ENCODE data around the gene NANP.
"Not testable (repeated sequence)": the region's sequence is repeated elsewhere in the genome, so short reads cannot be mapped to it uniquely, and the experiment has no call there.

Gene NANP

DNA sequence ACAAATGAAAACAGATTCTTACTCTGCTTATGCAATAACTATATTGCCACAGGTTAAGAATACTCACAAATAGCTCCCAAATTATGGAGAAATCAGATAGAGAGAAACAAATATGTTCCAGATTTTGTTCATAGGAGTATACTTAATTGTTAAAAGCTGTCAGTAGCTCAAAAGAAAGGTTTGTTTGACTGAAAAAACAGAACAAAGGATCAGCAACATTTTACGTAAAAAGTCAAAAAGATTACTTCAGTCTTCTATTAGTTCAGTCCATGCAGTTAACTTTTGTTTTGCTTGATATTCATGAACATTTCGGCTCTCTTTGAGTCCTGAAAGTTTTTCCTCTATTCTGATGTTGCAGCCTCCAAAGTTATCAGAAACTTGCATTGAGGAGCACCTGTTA is 13.4 kb upstream of the NANP start:
- no peaks in the 10 kb centered on the region for H3K9me3 ChIP-seq (ENCODE audit: insufficient read depth, low read depth, low read length)
- no peak for DNase-seq
- H4K12ac ChIP-seq (ENCODE audit: low read depth, low read length): no peak overlapping the region
- WGBS (ENCODE audit: extremely low coverage, insufficient coverage, insufficient read length): no CpG with 5 or more reads among the region's 2 CpGs
- H3K23ac ChIP-seq (ENCODE audit: low read length): no peak overlapping the region
- H2BK12ac ChIP-seq (ENCODE audit: low read length): no peak overlapping the region
- no peaks in the 10 kb centered on the region for H3K79me2 ChIP-seq (ENCODE audit: control insufficient read depth, insufficient read depth, low read length, poor library complexity)
- H2AFZ ChIP-seq (ENCODE audit: insufficient read depth, low read length, poor library complexity): no peak overlapping the region
- H3K79me1 ChIP-seq (ENCODE audit: low read length): no peaks in the 10 kb centered on the region
- H2BK5ac ChIP-seq (ENCODE audit: low read depth, low read length, poor library complexity): no peak overlapping the region
- no peaks in the 10 kb centered on the region for H3K27me3 ChIP-seq (ENCODE audit: insufficient read depth, low read length)
- H2BK120ac ChIP-seq (ENCODE audit: insufficient read depth, low read length, poor library complexity): no peak overlapping the region
- H3K14ac ChIP-seq (ENCODE audit: low read length): no peak overlapping the region
- H3K4me2 ChIP-seq (ENCODE audit: low read length): no peak overlapping the region
- H3K36me3 ChIP-seq (ENCODE audit: control insufficient read depth in 1 of 2, insufficient read depth in 2 of 2, low read length in 2 of 2): no peaks in the 10 kb centered on the region
- H3K4me1 ChIP-seq (ENCODE audit: control insufficient read depth in 1 of 2, insufficient read depth in 2 of 2, low read length in 2 of 2): no peaks in the 10 kb centered on the region
- no peak overlapping the region for H3K9ac ChIP-seq (ENCODE audit: low read length)
- no peak overlapping the region for H3K4ac ChIP-seq (ENCODE audit: low read depth, low read length)
- no peak overlapping the region for H3K27ac ChIP-seq (ENCODE audit: low read depth, low read length)
- H3K18ac ChIP-seq (ENCODE audit: low read length): no peak overlapping the region
- H4K8ac ChIP-seq (ENCODE audit: low read depth, low read length): no peak overlapping the region
- no peak overlapping the region for H3K4me3 ChIP-seq (ENCODE audit: low read depth, low read length)
- no peak overlapping the region for H2AK5ac ChIP-seq (ENCODE audit: low read length)
- H4K91ac ChIP-seq (ENCODE audit: low read depth, low read length): no peak overlapping the region

DNA sequence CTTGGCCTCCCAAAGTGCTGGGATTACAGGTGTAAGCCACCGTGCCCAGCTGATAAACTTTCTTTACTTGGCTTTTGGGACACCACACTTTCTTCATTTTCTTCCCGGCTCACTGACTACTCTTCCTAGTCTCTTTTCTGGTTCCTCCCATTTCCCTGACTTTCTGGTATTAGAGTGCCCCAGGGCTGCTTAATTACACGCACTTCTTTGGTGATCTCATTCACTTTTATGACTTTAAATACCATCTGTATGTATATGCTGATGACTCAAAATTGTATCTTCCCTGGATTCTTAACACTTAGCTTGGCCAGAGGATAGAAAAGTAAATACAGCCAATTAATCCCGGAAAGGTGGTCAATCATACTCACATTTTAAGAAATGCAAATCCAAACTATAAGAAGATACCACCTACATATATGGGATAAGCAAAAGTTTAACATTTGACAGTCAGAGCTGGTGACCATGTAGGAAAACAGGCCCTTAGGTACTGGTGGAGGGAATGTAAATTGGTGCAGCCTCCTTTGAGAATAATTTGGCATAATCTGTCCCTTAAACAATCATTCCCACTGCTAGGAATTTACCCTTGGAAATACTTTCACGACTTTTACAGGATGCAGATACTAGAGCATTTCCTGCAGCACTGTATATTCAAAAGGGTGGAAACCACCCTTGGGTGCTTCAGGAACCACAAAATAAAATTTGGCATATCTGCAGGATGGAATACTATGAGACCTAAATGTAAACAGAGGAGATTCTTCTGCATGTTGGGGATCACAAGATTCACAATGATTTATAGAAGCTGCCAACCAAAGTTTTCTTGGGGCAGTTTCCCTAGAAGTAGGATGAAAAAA is 9.4 kb upstream of the NANP start:
- no peak overlapping the region for H2BK5ac ChIP-seq (ENCODE audit: low read depth, low read length, poor library complexity)
- no peak overlapping the region for H3K14ac ChIP-seq (ENCODE audit: low read length)
- no peak overlapping the region for H3K4me3 ChIP-seq (ENCODE audit: low read depth, low read length)
- no peak overlapping the region for H4K12ac ChIP-seq (ENCODE audit: low read depth, low read length)
- no peaks in the 10 kb centered on the region for H3K79me1 ChIP-seq (ENCODE audit: low read length)
- no peak overlapping the region for H3K18ac ChIP-seq (ENCODE audit: low read length)
- no peaks in the 10 kb centered on the region for H3K36me3 ChIP-seq (ENCODE audit: control insufficient read depth in 1 of 2, insufficient read depth in 2 of 2, low read length in 2 of 2)
- no peak overlapping the region for H3K27ac ChIP-seq (ENCODE audit: low read depth, low read length)
- no peaks in the 10 kb centered on the region for H3K79me2 ChIP-seq (ENCODE audit: control insufficient read depth, insufficient read depth, low read length, poor library complexity)
- no peak overlapping the region for H2BK120ac ChIP-seq (ENCODE audit: insufficient read depth, low read length, poor library complexity)
- H3K23ac ChIP-seq (ENCODE audit: low read length): no peak overlapping the region
- H2AK5ac ChIP-seq (ENCODE audit: low read length): no peak overlapping the region
- H4K91ac ChIP-seq (ENCODE audit: low read depth, low read length): no peak overlapping the region
- no peak overlapping the region for H3K4me2 ChIP-seq (ENCODE audit: low read length)
- DNase-seq: no peak
- H3K9me3 ChIP-seq (ENCODE audit: insufficient read depth, low read depth, low read length): no peaks in the 10 kb centered on the region
- H2AFZ ChIP-seq (ENCODE audit: insufficient read depth, low read length, poor library complexity): no peak overlapping the region
- no peak overlapping the region for H2BK12ac ChIP-seq (ENCODE audit: low read length)
- no peak overlapping the region for H4K8ac ChIP-seq (ENCODE audit: low read depth, low read length)
- H3K27me3 ChIP-seq (ENCODE audit: insufficient read depth, low read length): no peaks in the 10 kb centered on the region
- WGBS (ENCODE audit: extremely low coverage, insufficient coverage, insufficient read length): no CpG with 5 or more reads among the region's 5 CpGs
- H3K4me1 ChIP-seq (ENCODE audit: control insufficient read depth in 1 of 2, insufficient read depth in 2 of 2, low read length in 2 of 2): no peaks in the 10 kb centered on the region
- H3K4ac ChIP-seq (ENCODE audit: low read depth, low read length): no peak overlapping the region
- no peak overlapping the region for H3K9ac ChIP-seq (ENCODE audit: low read length)

- not testable (repeated sequence) for H3K9ac ChIP-seq (ENCODE audit: low read length); H3K4me3 ChIP-seq (ENCODE audit: low read depth, low read length); H4K12ac ChIP-seq (ENCODE audit: low read depth, low read length); H3K79me2 ChIP-seq (ENCODE audit: control insufficient read depth, insufficient read depth, low read length, poor library complexity); H2BK120ac ChIP-seq (ENCODE audit: insufficient read depth, low read length, poor library complexity); H3K18ac ChIP-seq (ENCODE audit: low read length); H3K14ac ChIP-seq (ENCODE audit: low read length); H3K9me3 ChIP-seq (ENCODE audit: insufficient read depth, low read depth, low read length); H3K27ac ChIP-seq (ENCODE audit: low read depth, low read length); H3K4me2 ChIP-seq (ENCODE audit: low read length); H2BK5ac ChIP-seq (ENCODE audit: low read depth, low read length, poor library complexity); H3K4me1 ChIP-seq (ENCODE audit: control insufficient read depth in 1 of 2, insufficient read depth in 2 of 2, low read length in 2 of 2); H3K23ac ChIP-seq (ENCODE audit: low read length); H2AFZ ChIP-seq (ENCODE audit: insufficient read depth, low read length, poor library complexity); H3K27me3 ChIP-seq (ENCODE audit: insufficient read depth, low read length); H4K91ac ChIP-seq (ENCODE audit: low read depth, low read length); H4K8ac ChIP-seq (ENCODE audit: low read depth, low read length); H2BK12ac ChIP-seq (ENCODE audit: low read length); DNase-seq; H2AK5ac ChIP-seq (ENCODE audit: low read length); H3K79me1 ChIP-seq (ENCODE audit: low read length); H3K4ac ChIP-seq (ENCODE audit: low read depth, low read length); H3K36me3 ChIP-seq (ENCODE audit: control insufficient read depth in 1 of 2, insufficient read depth in 2 of 2, low read length in 2 of 2)
- no CpG with 5 or more reads among the region's 2 CpGs for WGBS (ENCODE audit: extremely low coverage, insufficient coverage, insufficient read length)
Observed at GRCh38 chr20:25630615-25631014, 6.8 kb upstream of the NANP start.

GRCh38 chr20:25629816-25630499 is 6.1 kb upstream of the NANP start:
- Histone ChIP-seq H3K79me1 (ENCODE audit: low read length) (no peaks in the 10 kb centered on the region), H3K9me3 (ENCODE audit: insufficient read depth, low read depth, low read length) (peaks cover 2% of the 10 kb centered on the region), H2BK12ac (ENCODE audit: low read length) (no peak overlapping the region), H2BK120ac (ENCODE audit: insufficient read depth, low read length, poor library complexity) (no peak overlapping the region), H3K36me3 (ENCODE audit: control insufficient read depth in 1 of 2, insufficient read depth in 2 of 2, low read length in 2 of 2) (no peaks in the 10 kb centered on the region), H3K4ac (ENCODE audit: low read depth, low read length) (no peak overlapping the region), H3K9ac (ENCODE audit: low read length) (no peak overlapping the region), H3K18ac (ENCODE audit: low read length) (no peak overlapping the region), H3K4me1 (ENCODE audit: control insufficient read depth in 1 of 2, insufficient read depth in 2 of 2, low read length in 2 of 2) (no peaks in the 10 kb centered on the region), H2AFZ (ENCODE audit: insufficient read depth, low read length, poor library complexity) (no peak overlapping the region), H3K14ac (ENCODE audit: low read length) (no peak overlapping the region), H3K79me2 (ENCODE audit: control insufficient read depth, insufficient read depth, low read length, poor library complexity) (no peaks in the 10 kb centered on the region), H4K8ac (ENCODE audit: low read depth, low read length) (no peak overlapping the region), H3K27me3 (ENCODE audit: insufficient read depth, low read length) (no peaks in the 10 kb centered on the region), H2AK5ac (ENCODE audit: low read length) (no peak overlapping the region), H2BK5ac (ENCODE audit: low read depth, low read length, poor library complexity) (no peak overlapping the region), H4K12ac (ENCODE audit: low read depth, low read length) (no peak overlapping the region), H4K91ac (ENCODE audit: low read depth, low read length) (no peak overlapping the region), H3K23ac (ENCODE audit: low read length) (no peak overlapping the region), H3K27ac (ENCODE audit: low read depth, low read length) (no peak overlapping the region), H3K4me2 (ENCODE audit: low read length) (no peak overlapping the region), H3K4me3 (ENCODE audit: low read depth, low read length) (no peak overlapping the region)
- no peak for DNase-seq
- WGBS (ENCODE audit: extremely low coverage, insufficient coverage, insufficient read length): no CpG with 5 or more reads among the region's 8 CpGs
